Myometrial cell (primary cell): ENCODE results near the gene CHRM3. TPM values are rescaled to one million over a fixed set of nuclear protein-coding genes. Genes with fewer than 3 reads are reported as not detected.

Experiments
- total RNA-seq: library from RNA; depleted of rRNA; stranded (reverse); fragments of >200 nt; gene quantifications from 2 replicates; pipeline ENCODE4 v1.2.3, GENCODE V29; 2015

Gene CHRM3
- total RNA-seq = not detected in 2 replicates

DNA sequence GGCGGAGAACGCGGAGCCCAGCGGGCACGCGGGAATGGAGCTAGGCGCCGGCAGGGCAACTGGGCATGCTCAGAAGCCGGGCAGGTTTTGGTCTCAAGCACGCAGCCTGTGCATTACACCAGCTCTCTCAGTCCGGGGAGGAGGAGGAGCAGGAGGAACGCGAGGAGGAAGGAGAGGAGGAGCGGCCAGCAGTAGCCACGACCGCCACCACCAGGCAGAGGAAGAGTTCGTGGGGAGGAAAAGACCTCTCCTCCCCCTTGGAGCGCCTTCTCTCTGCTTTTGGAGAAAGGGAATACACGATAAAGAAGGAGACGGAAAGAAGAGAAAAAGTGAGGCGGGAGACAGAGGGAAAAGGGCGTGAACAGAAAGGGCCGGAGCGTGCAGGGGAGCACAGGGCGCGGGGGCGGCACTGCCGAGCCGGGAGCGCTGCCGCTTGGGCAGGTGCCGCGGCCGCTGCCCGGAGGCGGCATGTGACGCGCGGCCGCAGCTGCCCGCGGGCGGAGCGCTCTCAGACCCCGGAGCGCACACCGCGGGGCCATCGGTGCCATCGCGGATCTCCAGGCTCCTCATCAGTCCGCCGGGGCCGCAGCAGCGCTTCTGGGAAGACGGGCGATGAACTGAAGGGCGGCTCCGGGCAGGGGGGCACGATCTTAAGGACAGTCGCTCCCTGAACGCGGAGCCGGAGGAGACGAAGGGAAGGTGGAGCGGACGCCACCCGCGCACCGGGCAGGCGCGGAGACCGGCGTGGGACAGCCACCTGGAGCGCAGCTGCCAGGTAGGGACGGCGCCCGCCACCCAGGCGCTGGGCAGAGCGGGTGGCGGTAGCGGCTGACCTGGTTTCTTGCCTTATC, at the start of gene CHRM3:
Gene CHRM3, plus strand, starts transcription at position 116 of the 851 bp plus-strand sequence. CDS start 520,884 bp downstream, outside the sequence.

